HepG2 (cell line): Measurements from ENCODE around the gene CD300LD.

Experiments used
- BHLHE40 ChIP-seq: IDR thresholded peaks from 2 replicates; pipeline ENCODE4 v1.6.1; 2011; ENCODE audit warnings: low read length, improper control_type of control experiment
- KDM1A ChIP-seq: IDR thresholded peaks from 2 replicates; pipeline ENCODE4 v1.6.1; 2016; ENCODE audit warnings: missing compliant biosample characterization
- POLR2A ChIP-seq, 2 experiments: IDR thresholded peaks; 2 replicates each; pipeline ENCODE4 v1.6.1; 2011; ENCODE audit warnings: low read depth in 2 of 2, low read length in 2 of 2, mild to moderate bottlenecking in 1 of 2, moderate library complexity in 1 of 2; ENCODE audit not compliant: insufficient read depth in 1 of 2
- SRF ChIP-seq: IDR thresholded peaks from 2 replicates; pipeline ENCODE4 v1.6.1; 2011; ENCODE audit warnings: mild to moderate bottlenecking, low read depth, low read length, moderate library complexity
- TAF15 ChIP-seq: fragments of 200-400 bp; formaldehyde crosslinking; IDR thresholded peaks from one replicate; pipeline ENCODE4 v1.6.1; 2018; ENCODE audit warnings: mild to moderate bottlenecking, low read depth, low read length; ENCODE audit not compliant: poor library complexity, severe bottlenecking
- ZNF263 ChIP-seq: sonication (generic); formaldehyde crosslinking; IDR thresholded peaks from 2 replicates; pipeline ENCODE4 v1.4.0; 2020; ENCODE audit warnings: missing genetic modification reagents
- TF ChIP-seq, protein P1 (sequence below), 2 experiments: fragments of 450-650 bp in 1 of 2; sonication (generic) in 1 of 2; formaldehyde crosslinking in 1 of 2; IDR thresholded peaks; 2 replicates each; pipeline versions ENCODE4 v1.6.1 to v1.8.0; 2016 to 2022; ENCODE audit warnings: antibody characterized with exemption in 1 of 2, mild to moderate bottlenecking in 1 of 2, missing genetic modification reagents in 1 of 2
- TF ChIP-seq, protein P2 (sequence below), 2 experiments: sonication (generic) in 1 of 2; formaldehyde crosslinking in 1 of 2; IDR thresholded peaks; 2 replicates each; pipeline versions ENCODE4 v1.5.1 to v1.6.1; 2011 to 2020; ENCODE audit warnings: borderline replicate concordance in 1 of 2, low read depth in 1 of 2, low read length in 1 of 2, mild to moderate bottlenecking in 1 of 2, missing genetic modification reagents in 1 of 2, moderate library complexity in 1 of 2

DNA sequence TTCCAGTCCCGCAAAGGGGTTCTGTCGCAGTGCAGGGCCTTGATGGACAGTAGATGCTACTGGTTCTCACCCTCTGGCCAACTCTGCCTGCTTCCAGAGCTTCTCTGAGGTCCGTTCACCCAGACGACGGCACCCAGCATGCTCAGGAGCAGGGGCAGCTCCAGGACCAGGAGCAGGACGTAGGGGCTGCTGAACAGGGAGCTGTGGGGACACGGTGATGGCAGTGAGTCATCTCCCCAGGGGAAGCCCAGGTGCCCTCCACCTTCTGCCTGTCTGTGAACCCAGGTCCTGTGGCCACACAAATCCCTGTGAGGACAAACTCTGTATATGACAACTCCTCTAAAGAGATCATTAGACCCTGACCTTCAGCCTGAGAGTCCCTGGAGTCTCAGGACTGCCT lies 42.7 kb downstream of the CD300LD start:
- TF ChIP-seq TAF15 (no peak), ZNF263 (CRISPR knock-in tag) (no peak), POLR2A (IDR thresholded peaks at IDR 0.05; ENCODE audit: insufficient read depth in 1 of 2, low read depth in 2 of 2, low read length in 2 of 2) (no peak), BHLHE40 (no peak), SRF (no peak), KDM1A (CRISPR knock-in tag) (no peak)
- TF ChIP-seq, protein P1, sequence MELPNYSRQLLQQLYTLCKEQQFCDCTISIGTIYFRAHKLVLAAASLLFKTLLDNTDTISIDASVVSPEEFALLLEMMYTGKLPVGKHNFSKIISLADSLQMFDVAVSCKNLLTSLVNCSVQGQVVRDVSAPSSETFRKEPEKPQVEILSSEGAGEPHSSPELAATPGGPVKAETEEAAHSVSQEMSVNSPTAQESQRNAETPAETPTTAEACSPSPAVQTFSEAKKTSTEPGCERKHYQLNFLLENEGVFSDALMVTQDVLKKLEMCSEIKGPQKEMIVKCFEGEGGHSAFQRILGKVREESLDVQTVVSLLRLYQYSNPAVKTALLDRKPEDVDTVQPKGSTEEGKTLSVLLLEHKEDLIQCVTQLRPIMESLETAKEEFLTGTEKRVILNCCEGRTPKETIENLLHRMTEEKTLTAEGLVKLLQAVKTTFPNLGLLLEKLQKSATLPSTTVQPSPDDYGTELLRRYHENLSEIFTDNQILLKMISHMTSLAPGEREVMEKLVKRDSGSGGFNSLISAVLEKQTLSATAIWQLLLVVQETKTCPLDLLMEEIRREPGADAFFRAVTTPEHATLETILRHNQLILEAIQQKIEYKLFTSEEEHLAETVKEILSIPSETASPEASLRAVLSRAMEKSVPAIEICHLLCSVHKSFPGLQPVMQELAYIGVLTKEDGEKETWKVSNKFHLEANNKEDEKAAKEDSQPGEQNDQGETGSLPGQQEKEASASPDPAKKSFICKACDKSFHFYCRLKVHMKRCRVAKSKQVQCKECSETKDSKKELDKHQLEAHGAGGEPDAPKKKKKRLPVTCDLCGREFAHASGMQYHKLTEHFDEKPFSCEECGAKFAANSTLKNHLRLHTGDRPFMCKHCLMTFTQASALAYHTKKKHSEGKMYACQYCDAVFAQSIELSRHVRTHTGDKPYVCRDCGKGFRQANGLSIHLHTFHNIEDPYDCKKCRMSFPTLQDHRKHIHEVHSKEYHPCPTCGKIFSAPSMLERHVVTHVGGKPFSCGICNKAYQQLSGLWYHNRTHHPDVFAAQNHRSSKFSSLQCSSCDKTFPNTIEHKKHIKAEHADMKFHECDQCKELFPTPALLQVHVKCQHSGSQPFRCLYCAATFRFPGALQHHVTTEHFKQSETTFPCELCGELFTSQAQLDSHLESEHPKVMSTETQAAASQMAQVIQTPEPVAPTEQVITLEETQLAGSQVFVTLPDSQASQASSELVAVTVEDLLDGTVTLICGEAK (IDR thresholded peaks at IDR 0.05), result no peak
- TF ChIP-seq, protein P1 (CRISPR knock-in tag; IDR thresholded peaks at IDR 0.05), result no peak
- TF ChIP-seq, protein P2, sequence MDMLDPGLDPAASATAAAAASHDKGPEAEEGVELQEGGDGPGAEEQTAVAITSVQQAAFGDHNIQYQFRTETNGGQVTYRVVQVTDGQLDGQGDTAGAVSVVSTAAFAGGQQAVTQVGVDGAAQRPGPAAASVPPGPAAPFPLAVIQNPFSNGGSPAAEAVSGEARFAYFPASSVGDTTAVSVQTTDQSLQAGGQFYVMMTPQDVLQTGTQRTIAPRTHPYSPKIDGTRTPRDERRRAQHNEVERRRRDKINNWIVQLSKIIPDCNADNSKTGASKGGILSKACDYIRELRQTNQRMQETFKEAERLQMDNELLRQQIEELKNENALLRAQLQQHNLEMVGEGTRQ (IDR thresholded peaks at IDR 0.05; ENCODE audit: low read depth, low read length), result no peak
- TF ChIP-seq, protein P2 (CRISPR knock-in tag; IDR thresholded peaks at IDR 0.05; ENCODE audit: borderline replicate concordance), result no peak
